Epidermal melanocyte (primary cell): ENCODE data around the gene SLC49A3.
"Not testable (repeated sequence)": the region's sequence is repeated elsewhere in the genome, so short reads cannot be mapped to it uniquely, and the experiment has no call there.

Experiments used
- DNase-seq: peaks from one replicate; pipeline ENCODE4 v3.0.0; 2011; ENCODE audit warnings: low spot score; ENCODE audit not compliant: insufficient read length

Gene SLC49A3

GRCh38 chr4:654871-655463, 34.0 kb downstream of the SLC49A3 start:
- no peak for DNase-seq

GRCh38 chr4:654503-654845, 34.5 kb downstream of the SLC49A3 start:
- no peak for DNase-seq

DNA sequence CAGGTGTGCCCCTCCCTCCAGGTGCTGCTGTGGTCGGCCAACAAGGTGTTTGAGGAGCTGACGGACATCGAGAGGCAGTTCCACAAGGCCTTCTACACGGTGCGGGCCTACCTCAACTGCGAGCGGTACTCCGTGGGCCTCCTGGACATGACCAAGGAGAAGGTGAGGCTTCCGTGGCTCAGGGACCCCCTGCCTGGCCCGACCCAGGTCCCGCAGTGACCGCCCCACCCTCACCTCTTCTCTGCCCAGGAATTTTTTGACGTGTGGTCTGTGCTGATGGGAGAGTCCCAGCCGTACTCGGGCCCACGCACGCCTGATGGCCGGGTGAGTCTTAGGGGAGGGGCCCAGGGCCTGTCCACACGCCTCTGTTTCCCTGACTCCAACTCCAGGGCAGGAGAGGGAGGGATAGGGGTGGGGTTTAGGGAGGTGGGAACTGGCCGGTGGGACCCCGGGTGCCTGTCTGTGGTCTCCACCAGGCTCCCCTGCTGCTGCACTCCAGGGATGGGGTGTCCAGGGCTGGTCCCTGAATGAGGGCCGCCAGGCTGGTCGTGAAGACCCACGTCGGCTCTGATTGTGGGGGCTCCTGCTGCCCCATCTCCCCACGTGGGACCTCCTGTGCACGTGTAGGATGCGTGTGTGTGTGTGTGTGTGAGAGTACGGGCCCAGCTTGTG, 35.0 kb downstream of the SLC49A3 start:
- no peak for DNase-seq

- no peak for DNase-seq
Measured at GRCh38 chr4:653080-653821, 35.7 kb downstream of the SLC49A3 start.

DNA sequence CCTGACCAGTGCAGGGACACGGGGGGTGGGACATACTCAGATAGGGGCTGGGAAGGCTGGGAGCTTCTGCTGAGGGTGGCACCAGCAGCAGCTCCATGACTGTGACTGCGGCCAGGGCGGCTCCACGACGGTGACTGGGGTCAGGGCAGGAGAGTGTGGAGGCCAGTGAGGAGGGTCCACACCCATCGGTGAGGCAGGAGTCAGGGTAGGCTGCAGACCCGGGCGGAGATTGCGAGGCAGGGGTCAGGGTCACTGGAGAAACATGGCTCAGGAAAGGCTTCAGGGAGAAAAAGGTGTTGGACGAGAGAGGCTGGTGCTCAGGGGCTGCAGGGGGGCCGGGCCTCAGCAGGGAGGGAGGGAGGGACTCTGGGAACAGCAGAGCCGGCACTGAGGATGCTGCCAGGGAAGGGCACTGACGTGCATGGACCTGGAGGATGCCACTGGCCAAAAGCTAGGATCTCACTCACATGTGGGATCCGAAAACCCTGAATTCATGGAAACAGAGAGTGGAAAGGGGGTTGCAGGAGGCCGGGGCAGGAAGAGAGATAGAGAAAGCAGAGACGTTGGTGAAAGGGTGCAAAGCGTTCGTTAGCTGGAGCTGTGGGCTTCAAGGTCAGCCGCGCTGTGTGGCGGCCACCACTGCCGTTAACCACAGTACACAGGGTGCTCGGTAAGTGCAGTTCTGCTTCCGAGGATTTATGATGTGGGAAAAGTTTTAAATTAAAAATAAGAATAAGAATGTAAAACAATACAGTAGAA, 36.9 kb downstream of the SLC49A3 start:
- DNase-seq = no peak

- no peak for DNase-seq
Measured at GRCh38 chr4:650951-651883, 37.7 kb downstream of the SLC49A3 start.

DNA sequence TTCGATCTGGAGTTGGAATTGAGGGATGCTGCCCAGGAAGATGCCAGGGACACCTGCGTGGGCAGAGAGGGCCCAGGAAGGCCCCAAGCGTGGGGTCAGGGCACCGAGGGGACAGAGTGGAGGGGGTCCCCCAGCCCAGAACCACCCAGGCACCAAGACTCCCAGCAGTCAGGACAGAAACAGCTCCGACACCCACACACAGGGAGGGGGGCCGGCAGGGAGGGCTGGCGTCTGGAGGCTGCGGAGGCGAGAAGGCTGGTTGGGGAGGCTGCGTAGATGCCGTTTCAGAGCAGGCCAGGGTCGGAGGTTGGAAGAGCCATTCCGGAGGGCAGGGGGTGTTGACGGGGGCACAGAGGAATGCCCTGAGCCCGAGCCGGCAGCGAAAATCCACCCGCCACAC, 38.5 kb downstream of the SLC49A3 start:
- no peak for DNase-seq

DNA sequence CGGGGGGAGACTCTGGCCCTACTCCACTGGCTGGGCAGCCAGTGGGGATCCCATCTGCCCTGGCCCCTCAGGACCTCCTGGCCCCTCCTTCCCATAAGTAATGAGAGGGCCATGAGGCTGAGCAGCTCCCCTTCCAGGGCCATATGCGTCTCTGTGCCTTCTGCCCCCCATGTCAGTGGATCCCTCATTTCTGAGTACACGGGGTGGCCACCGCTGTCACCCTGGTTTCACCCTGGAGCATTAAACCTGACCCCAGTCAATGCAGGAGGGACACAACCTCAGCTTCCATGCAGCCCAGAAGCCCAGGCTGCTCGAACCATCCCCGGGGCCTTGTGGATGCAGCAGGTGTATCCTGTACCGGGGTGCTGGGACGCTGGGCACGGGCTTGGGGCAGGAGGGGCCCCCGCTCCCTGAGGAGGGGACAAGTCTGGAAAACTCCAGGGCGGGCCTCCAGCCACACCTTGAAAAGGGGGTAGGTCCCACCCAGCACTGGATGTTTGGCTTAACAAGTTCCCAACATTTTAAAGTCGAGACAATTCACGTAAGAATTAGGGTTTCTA, 39.1 kb downstream of the SLC49A3 start:
- DNase-seq = no peak

GRCh38 chr4:649293-649625, 39.7 kb downstream of the SLC49A3 start:
- DNase-seq = no peak

- DNase-seq = no peak
Measured at GRCh38 chr4:648579-649292, 40.2 kb downstream of the SLC49A3 start.

DNA sequence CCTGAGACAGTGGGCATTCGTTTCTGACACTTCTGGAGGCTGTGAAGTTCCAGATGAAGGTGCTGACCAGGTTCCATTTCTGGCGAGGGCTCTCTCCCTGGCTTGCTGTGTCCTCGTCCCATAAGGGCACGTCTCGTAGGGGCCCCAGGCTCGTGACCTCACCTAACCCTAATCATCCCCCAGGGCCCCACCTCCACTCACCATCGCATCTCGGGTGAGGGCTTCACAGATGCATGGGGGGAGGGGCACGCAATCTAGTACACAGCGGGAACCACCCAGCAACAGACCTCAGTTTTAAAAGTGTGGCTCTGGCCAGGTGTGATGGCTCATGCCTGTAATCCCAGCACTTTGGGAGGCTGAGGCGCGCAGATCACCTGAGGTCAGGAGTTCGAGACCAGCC, 41.5 kb downstream of the SLC49A3 start:
- no peak for DNase-seq

- DNase-seq = no peak
Measured at GRCh38 chr4:646460-646859, 42.5 kb downstream of the SLC49A3 start.

DNA sequence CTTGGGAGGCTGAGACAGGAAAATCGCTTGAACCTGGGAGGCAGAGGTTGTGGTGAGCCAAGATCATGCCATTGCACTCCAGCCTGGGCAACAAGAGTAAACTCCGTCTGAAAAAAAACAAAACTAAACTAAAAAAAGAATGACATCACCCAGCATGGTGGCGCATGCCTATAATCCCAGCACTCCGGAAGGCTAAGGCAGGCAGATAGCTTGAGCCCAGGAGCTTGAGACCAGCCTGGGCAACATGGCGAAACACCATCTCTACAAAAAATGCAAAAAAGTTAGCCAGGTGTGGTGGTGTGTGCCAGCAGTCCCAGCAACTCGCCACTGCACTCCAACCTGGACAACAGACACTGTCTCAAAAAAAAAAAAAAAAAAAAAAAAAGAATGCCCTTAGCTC, 46.6 kb downstream of the SLC49A3 start:
- not testable (repeated sequence) for DNase-seq

DNA sequence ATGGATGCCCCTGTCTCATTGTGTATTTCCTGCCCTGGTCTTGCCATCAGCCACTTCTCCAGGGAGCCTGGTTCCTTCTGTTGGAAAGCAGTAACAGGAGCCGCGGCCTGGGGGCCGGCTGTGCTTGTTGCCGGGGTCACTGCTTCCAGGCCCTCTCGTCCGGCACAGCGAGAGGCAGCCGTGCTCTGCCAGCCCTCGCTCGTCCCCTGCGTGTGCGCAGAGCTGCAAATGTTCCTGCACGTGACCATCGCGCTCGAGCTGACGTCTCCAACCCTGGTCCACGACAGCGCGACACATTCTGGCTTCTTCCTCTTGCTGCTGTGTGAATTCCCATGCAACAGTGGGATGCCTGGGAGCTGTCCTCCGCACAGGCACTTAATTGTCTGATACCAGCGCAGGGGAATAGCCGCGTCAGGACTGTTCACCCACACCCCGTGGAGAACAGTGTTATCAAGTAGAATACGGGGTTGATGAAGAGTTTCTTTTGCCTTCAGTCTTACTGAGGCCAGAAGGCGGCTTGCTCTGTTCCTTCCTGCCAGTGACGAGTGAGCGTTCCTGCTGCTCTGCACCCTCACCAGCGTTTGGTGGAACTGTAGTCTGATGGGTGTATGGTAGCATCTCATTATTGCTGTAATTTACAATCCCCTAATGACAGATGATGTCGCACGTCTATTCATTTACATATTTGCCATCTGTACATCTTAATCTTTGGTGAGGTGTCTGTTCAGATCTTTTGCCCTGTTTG, 51.2 kb downstream of the SLC49A3 start:
- no peak for DNase-seq

DNA sequence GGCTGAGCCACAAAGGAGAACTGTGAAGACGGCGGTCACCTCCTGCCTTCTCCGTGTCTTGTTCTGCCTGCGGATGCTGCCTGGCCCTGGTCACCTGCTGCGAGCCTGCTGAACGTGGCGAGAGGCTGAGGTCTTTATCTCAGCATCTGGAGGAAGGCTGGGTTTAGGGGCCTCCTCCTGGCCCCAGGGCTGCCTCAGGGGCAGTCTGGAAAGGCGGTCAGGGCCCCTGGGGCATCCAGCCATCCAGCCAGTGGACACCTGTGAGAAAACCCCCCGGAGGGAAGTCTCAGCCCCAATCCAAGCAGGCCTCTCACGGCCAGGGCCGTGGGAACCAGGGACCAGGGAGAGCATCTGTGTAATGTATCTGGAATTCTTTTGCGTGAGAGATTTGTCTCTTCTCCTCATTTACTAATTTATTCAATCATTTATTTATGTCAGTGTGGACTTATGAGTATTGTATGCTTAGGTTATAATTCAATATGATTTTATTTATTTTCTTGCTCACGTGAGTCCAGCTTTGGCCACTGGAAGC, 52.3 kb downstream of the SLC49A3 start:
- DNase-seq = no peak

- DNase-seq = no peak
Measured at GRCh38 chr4:635851-636627, 52.9 kb downstream of the SLC49A3 start.

- DNase-seq = not testable (repeated sequence)
Measured at GRCh38 chr4:635066-635835, 53.7 kb downstream of the SLC49A3 start.

- DNase-seq = no peak
Measured at GRCh38 chr4:634599-634985, 54.4 kb downstream of the SLC49A3 start.
